Endothelial cell of umbilical vein (primary cell): ENCODE data around the gene ESRRB.

Experiments used
- POLR2AphosphoS5 ChIP-seq: IDR thresholded peaks from 2 replicates; pipeline ENCODE4 v1.6.1; 2012; ENCODE audit warnings: low read depth, mild to moderate bottlenecking, control low read depth, low read length, moderate library complexity; ENCODE audit not compliant: insufficient read depth
- TF ChIP-seq, protein P1 (sequence below), 2 donors: IDR thresholded peaks; 1 replicate in 1 of 2; 2 replicates in 1 of 2; pipeline ENCODE4 v1.5.1; 2011; ENCODE audit warnings: low read length in 2 of 2, mild to moderate bottlenecking in 2 of 2, moderate library complexity in 2 of 2, control low read depth in 1 of 2, inconsistent platforms in 1 of 2, low read depth in 1 of 2; ENCODE audit not compliant: insufficient read depth in 1 of 2; ENCODE audit errors: extremely low read depth in 1 of 2

- TF ChIP-seq, protein P1, sequence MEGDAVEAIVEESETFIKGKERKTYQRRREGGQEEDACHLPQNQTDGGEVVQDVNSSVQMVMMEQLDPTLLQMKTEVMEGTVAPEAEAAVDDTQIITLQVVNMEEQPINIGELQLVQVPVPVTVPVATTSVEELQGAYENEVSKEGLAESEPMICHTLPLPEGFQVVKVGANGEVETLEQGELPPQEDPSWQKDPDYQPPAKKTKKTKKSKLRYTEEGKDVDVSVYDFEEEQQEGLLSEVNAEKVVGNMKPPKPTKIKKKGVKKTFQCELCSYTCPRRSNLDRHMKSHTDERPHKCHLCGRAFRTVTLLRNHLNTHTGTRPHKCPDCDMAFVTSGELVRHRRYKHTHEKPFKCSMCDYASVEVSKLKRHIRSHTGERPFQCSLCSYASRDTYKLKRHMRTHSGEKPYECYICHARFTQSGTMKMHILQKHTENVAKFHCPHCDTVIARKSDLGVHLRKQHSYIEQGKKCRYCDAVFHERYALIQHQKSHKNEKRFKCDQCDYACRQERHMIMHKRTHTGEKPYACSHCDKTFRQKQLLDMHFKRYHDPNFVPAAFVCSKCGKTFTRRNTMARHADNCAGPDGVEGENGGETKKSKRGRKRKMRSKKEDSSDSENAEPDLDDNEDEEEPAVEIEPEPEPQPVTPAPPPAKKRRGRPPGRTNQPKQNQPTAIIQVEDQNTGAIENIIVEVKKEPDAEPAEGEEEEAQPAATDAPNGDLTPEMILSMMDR (IDR thresholded peaks at IDR 0.05; ENCODE audit: extremely low read depth in 1 of 2, insufficient read depth in 1 of 2, low read depth in 1 of 2, low read length in 2 of 2), result no peak
- TF ChIP-seq POLR2AphosphoS5, result no peak
These were observed 20.2 kb upstream of the ESRRB start for GRCh38 chr14:76355771-76356170.
